Heart right ventricle (tissue), 16 donors: ENCODE data around the gene NKD2. TPM values are rescaled to one million over a fixed set of nuclear protein-coding genes. Genes with fewer than 3 reads are reported as not detected.

Experiments used
- ATAC-seq, 8 donors: fragments of 200-7000 bp; cut with Tn5 transposase; one replicate each; pipeline ENCODE4 v1.9.1; 2020; ENCODE audit warnings: mild to moderate bottlenecking in 8 of 8, moderate library complexity in 8 of 8, moderate number of reproducible peaks in 1 of 8
- DNase-seq, 2 donors: peaks; one replicate each; pipeline ENCODE4 v3.0.0-alpha.2; 2020
- H3K27ac ChIP-seq, 10 donors: fragments of 200-600 bp; sonication (generic) in 2 of 10; one replicate each; pipeline versions ENCODE4 v1.5.0 to v1.8.0; 2020 to 2022; ENCODE audit warnings: mild to moderate bottlenecking in 3 of 10
- H3K27me3 ChIP-seq, 7 donors: fragments of 200-600 bp; one replicate each; pipeline ENCODE4 v1.8.0; 2021 to 2022; ENCODE audit warnings: mild to moderate bottlenecking in 2 of 7
- H3K36me3 ChIP-seq, 9 donors: fragments of 200-600 bp; sonication (generic) in 1 of 9; one replicate each; pipeline versions ENCODE4 v1.5.0 to v1.8.0; 2020 to 2022; ENCODE audit warnings: mild to moderate bottlenecking in 2 of 9
- H3K4me1 ChIP-seq, 9 donors: fragments of 200-600 bp; sonication (generic) in 1 of 9; one replicate each; pipeline versions ENCODE4 v1.5.0 to v1.8.0; 2020 to 2022; ENCODE audit warnings: mild to moderate bottlenecking in 4 of 9
- H3K4me3 ChIP-seq, 10 donors: fragments of 200-600 bp; sonication (generic) in 2 of 10; one replicate each; pipeline versions ENCODE4 v1.5.0 to v1.8.0; 2020 to 2022; ENCODE audit warnings: mild to moderate bottlenecking in 7 of 10, moderate library complexity in 2 of 10
- H3K9me3 ChIP-seq, 11 donors: fragments of 200-600 bp in 10 of 11; sonication (generic) in 2 of 11; one replicate each; pipeline versions ENCODE4 v1.5.0 to v1.8.0; 2013 to 2022; ENCODE audit warnings: mild to moderate bottlenecking in 2 of 11, control low read depth in 1 of 11, moderate library complexity in 1 of 11
- CTCF ChIP-seq, 9 donors: fragments of 200-600 bp; sonication (generic) in 2 of 9; IDR thresholded peaks; one replicate each; pipeline versions ENCODE4 v1.5.0 to v1.8.0; 2021 to 2022; ENCODE audit warnings: antibody characterized with exemption in 9 of 9, mild to moderate bottlenecking in 5 of 9, moderate library complexity in 1 of 9
- whole genome bisulfite sequencing, 2 donors: extraction: QIAGEN DNeasy Blood & Tissue Kit; methylation state at CpG; one replicate each; pipeline ENCODE4 v1.1.7; 2013; ENCODE audit warnings: inconsistent platforms in 1 of 2; 5-methylcytosine and 5-hydroxymethylcytosine counted together
- intact Hi-C, 10 donors: fragments of 100-400 bp; cut with DNase I; formaldehyde crosslinking; loops; one replicate each; pipeline versions ENCODE4 v1.11.1 to v1.14.2; 2022
- polyA plus RNA-seq, 2 donors: library from polyadenylated mRNA; stranded (reverse); fragments of 200-250 nt; gene quantifications; one replicate each; pipeline ENCODE4 v1.2.3, GENCODE V29; 2013
- total RNA-seq, 10 donors: library from RNA; stranded (reverse); fragmentation: NEBNext Ultra II Directional in 3 of 10; extraction: Animal tissue kit (Norgen Biotek cat#: 25700) in 3 of 10; gene quantifications; one replicate each; pipeline versions ENCODE4 v1.2.1 to v1.2.4, GENCODE V29; 2021 to 2023
- donor health status: Arrhythmogenic right ventricular cardiomyopathy.
- donor health status: ischemic (EF 13 %, LVEDD 7.1; RV severe dilation, severe dysfunction).
- donor health status: healthy with polysubstance abuse.
- donor health status: DM: no; HTN: yes; CAD: no.
- donor health status: DM: no; HTN: no; CAD: no.
- donor health status: ischemic (EF 25% LVEDD 6.9; RV normal size, moderate dysfunction).
- donor health status: ischemic (EF 25% LVEDD 5.7; RV mildly dilated, moderate dysfunction).
- donor health status: healthy.
- donor health status: DM: yes; HTN: yes; CAD: no.
- donor health status: Ischemic cardiomyopathy.
- donor health status: ischemic (EF 35%, LVEDD 5.7; RV mildly dilated, moderate dysfunction).
- donor health status: nonischemic (EF 11% LVEDD 7.7; RV severe dilation, severe dysfunction).
- donor health status: DM: yes; HTN: yes; CAD: no.
- donor health status: PGD.
- donor health status: ischemic (EF 29% LVEDD 5.4; RV normal size, mild dysfunction).
- donor health status: nonischemic (EF 23%, LVEDD 6.1; RV moderate dilation, normal function).

Gene NKD2
- total and polyA plus RNA-seq, 12 donors, result 0.31 to 12.7 (median 1.8) TPM

- 83 to 91% methylated on average over 22 of the region's 22 CpGs for WGBS, 2 donors
- no peak for TF ChIP-seq CTCF (IDR thresholded peaks at IDR 0.05)
- intact Hi-C loops, result no loop called here
These were observed 28.0 kb downstream of the NKD2 start for GRCh38 chr5:1036504-1037122.

GRCh38 chr5:1037123-1037670 lies 28.6 kb downstream of the NKD2 start:
- ATAC-seq (no peak), DNase-seq (peak in 1 of 2 donors; percentile 24)
- Histone ChIP-seq H3K27ac (no peak overlapping the region), H3K4me1 (no peaks in the 10 kb centered on the region), H3K36me3 (peaks cover 0 to 2% (median 0%) of the 10 kb centered on the region in 9 donors), H3K27me3 (no peaks in the 10 kb centered on the region), H3K4me3 (no peak overlapping the region), H3K9me3 (no peaks in the 10 kb centered on the region)
- no peak for TF ChIP-seq CTCF (IDR thresholded peaks at IDR 0.05)
- 72 to 75% methylated on average over 16 of the region's 16 CpGs for WGBS, 2 donors
- intact Hi-C loops, result no loop called here

More at GRCh38 chr5:1036504-1037122, 28.0 kb downstream of the NKD2 start:
- peaks cover 0 to 2% (median 0%) of the 10 kb centered on the region in 9 donors for H3K36me3 ChIP-seq
- H3K27me3 ChIP-seq, result no peaks in the 10 kb centered on the region
- H3K4me1 ChIP-seq, result no peaks in the 10 kb centered on the region
- H3K4me3 ChIP-seq, result no peak overlapping the region
- H3K27ac ChIP-seq, result no peak overlapping the region
- H3K9me3 ChIP-seq, result no peaks in the 10 kb centered on the region
- DNase-seq, result peak in 1 of 2 donors; percentile 9
- ATAC-seq, result no peak

DNA sequence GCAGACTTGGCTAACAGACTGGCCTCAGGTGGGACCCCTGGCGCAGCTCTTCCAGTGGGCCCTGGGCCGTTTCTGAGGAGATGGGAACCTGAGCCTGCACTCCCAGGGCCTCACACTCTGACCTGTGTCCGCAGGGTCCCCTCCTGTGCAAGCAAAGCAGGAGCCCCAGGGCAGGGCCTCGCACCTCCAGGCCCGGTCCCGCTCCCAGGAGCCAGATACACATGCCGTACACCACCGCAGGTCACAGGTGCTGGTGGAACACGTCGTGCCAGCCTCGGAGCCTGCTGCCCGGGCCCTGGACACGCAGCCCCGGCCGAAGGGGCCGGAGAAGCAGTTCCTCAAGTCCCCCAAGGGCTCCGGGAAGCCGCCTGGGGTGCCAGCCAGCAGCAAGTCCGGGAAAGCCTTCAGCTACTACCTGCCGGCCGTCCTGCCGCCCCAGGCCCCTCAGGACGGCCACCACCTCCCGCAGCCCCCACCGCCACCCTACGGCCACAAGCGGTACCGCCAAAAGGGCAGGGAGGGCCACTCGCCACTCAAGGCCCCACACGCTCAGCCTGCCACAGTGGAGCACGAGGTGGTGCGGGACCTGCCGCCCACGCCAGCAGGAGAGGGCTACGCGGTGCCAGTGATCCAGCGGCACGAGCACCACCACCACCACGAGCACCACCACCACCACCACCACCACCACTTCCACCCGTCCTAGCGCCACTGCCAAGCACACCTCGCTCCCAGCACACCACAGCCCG lies 29.2 kb downstream of the NKD2 start:
- Histone ChIP-seq H3K36me3 (peaks cover 0 to 2% (median 0%) of the 10 kb centered on the region in 9 donors), H3K9me3 (no peaks in the 10 kb centered on the region), H3K4me1 (no peaks in the 10 kb centered on the region), H3K27me3 (no peaks in the 10 kb centered on the region), H3K4me3 (no peak overlapping the region), H3K27ac (no peak overlapping the region)
- WGBS, 2 donors, result 94 to 95% methylated on average over 43 of the region's 43 CpGs
- DNase-seq (peak in 1 of 2 donors; percentile 9), ATAC-seq (no peak)
- no peak for TF ChIP-seq CTCF (IDR thresholded peaks at IDR 0.05)
- intact Hi-C loops, result no loop called here

- Histone ChIP-seq H3K36me3 (peaks cover 0 to 2% (median 0%) of the 10 kb centered on the region in 9 donors), H3K9me3 (no peaks in the 10 kb centered on the region), H3K27ac (no peak overlapping the region), H3K27me3 (no peaks in the 10 kb centered on the region), H3K4me1 (no peaks in the 10 kb centered on the region), H3K4me3 (no peak overlapping the region)
- no peak for TF ChIP-seq CTCF (IDR thresholded peaks at IDR 0.05)
- ATAC-seq (no peak), DNase-seq (peak in 1 of 2 donors; percentile 10)
- 84% methylated on average over 28 of the region's 28 CpGs for WGBS, 2 donors
- intact Hi-C loops, result no loop called here
These were observed 30.0 kb downstream of the NKD2 start for GRCh38 chr5:1038417-1039209.
